Measurements from ENCODE around the gene NUDT4. TPM values are rescaled to one million over a fixed set of nuclear protein-coding genes. Genes with fewer than 3 reads are reported as not detected.

Gene NUDT4
- total and polyA plus RNA-seq, 2 of the 4 experiments (the other 2 are of a cell fraction), result 23.6 to 25.6 TPM

DNA sequence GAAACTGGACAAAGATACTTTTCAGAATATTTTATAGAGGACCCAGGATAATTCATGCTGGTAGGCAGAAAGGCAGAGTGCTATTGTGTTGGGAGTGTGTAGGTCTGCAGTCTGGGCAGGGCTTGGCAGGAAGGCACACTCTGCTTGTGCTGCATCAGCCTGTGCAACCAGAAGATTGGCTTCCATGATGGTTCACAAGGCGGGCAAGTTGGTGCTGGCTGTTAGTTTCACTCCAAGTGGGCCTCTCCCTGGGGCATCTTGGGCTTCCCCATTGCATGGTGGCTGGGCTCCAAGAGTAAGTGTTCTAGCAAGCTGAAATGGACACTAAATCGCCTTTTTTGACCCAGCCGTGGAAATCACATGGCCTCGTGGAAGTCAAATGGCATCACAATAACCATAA, 65.9 kb downstream of the NUDT4 start:
- no peak for TF ChIP-seq ELK1 (IDR thresholded peaks at IDR 0.05; ENCODE audit: borderline replicate concordance, low read depth, low read length)
- Histone ChIP-seq H3K9ac (ENCODE audit: low read depth, low read length) (no peak overlapping the region), H2AK5ac (ENCODE audit: low read depth, low read length) (peak overlapping the region; percentile 63; the same call in 1 of the 2 replicates), H3K56ac (ENCODE audit: extremely low read depth, insufficient read depth, low read length) (no peak overlapping the region), H2BK5ac (ENCODE audit: low read depth, low read length, poor library complexity, severe bottlenecking) (no peak overlapping the region), H2BK120ac (ENCODE audit: low read depth, low read length) (no peak overlapping the region), H3K14ac (replicated peaks; ENCODE audit: low read depth, low read length) (no peak overlapping the region), H3K4me2 (ENCODE audit: low read depth, low read length) (no peak overlapping the region), H3K4me3 (ENCODE audit: insufficient read depth, low read depth, low read length) (no peak overlapping the region), H2BK20ac (ENCODE audit: low read depth, low read length) (no peak overlapping the region), H3K23ac (ENCODE audit: low read depth, low read length) (no peak overlapping the region), H2BK15ac (ENCODE audit: low read depth, low read length) (no peak overlapping the region), H3K9me1 (ENCODE audit: insufficient read depth, low read length) (peaks cover 9% of the 10 kb centered on the region), H4K20me1 (ENCODE audit: insufficient read depth, low read length) (peaks cover 26% of the 10 kb centered on the region), H2AK9ac (replicated peaks; ENCODE audit: low read depth, low read length, poor library complexity) (peak overlapping the region; percentile 48), H3K9me3 (ENCODE audit: control insufficient read depth, insufficient read depth, low read length) (no peaks in the 10 kb centered on the region), H4K91ac (ENCODE audit: insufficient read depth, low read depth, low read length) (no peak overlapping the region), H4K8ac (ENCODE audit: low read depth in 2 of 2, low read length in 2 of 2) (0 out of 4 replicates have a peak overlapping the region, but pooled peaks of 1 of the 2 experiments have one; percentile 34), H3K18ac (ENCODE audit: low read depth, low read length) (no peak overlapping the region), H3K4ac (ENCODE audit: low read depth, low read length) (no peak overlapping the region), H3K36me3 (ENCODE audit: control insufficient read depth, insufficient read depth, low read length) (no peaks in the 10 kb centered on the region), H3K79me1 (ENCODE audit: low read depth in 1 of 2, low read length in 2 of 2) (peaks cover 3 to 16% of the 10 kb centered on the region in 2 experiments; a peak in 3 of 4 replicates), H4K5ac (ENCODE audit: low read depth, low read length) (no peak overlapping the region), H3K4me1 (ENCODE audit: control insufficient read depth, insufficient read depth, low read length) (peaks cover 4% of the 10 kb centered on the region), H2AFZ (replicated peaks; ENCODE audit: low read length, poor library complexity) (peak overlapping the region; percentile 49), H3K27ac (ENCODE audit: insufficient read depth, low read length) (no peak overlapping the region), H3K27me3 (ENCODE audit: control insufficient read depth, insufficient read depth, low read length) (no peaks in the 10 kb centered on the region)
- in situ Hi-C loops (cut with MboI; ENCODE audit: low sequenced_read_pairs), result no loop called here
- BruUV-seq (replicated peaks), result no TSS peak
- intact Hi-C loops (cut with micrococcal nuclease), result no loop called here
- 67% methylated on average over 1 of the region's 4 CpGs; no CpG with 5 or more reads in 1 of the 2 experiments for WGBS, 2 experiments (ENCODE audit: extremely low coverage in 2 of 2, insufficient read length in 1 of 2)
- ChIA-PET POLR2A (ENCODE audit: unreplicated experiment) (no interaction called here), CTCF (interaction anchor here (0.6 kb wide), 1 partner anchor 413 kb away, joined by 3 read pairs; no protein-coding TSS in a partner anchor)
- DNase-seq (no peak), ATAC-seq (ENCODE audit: low read depth) (no peak)
- dilution Hi-C loops (cut with HindIII; ENCODE audit: low sequenced_read_pairs, unreplicated experiment), result no loop called here

Data from IMR-90 (cell line).